Panc1 (cell line): ENCODE measurements around the gene TRAF2. TPM values are rescaled to one million over a fixed set of nuclear protein-coding genes. Genes with fewer than 3 reads are reported as not detected.
A peak's percentile ranks its signal among the peaks of the same experiment; 100 is the strongest.

Source experiments
- ATAC-seq: fragments of 200-7000 bp; cut with Tn5 transposase; 2 replicates; pipeline ENCODE4 v1.9.1; 2020; ENCODE audit warnings: mild to moderate bottlenecking, moderate library complexity
- BruUV-seq: library from RNA; stranded (reverse); fragments of 400-500 nt; replicated peaks from 2 replicates; lab custom pipeline; 2021; lab: Mats Ljungman, UMichigan
- CTCF ChIA-PET: fragments of 300-600 bp; sonication (Branson Sonifier 250); formaldehyde crosslinking; loops from one replicate; lab custom pipeline; 2022; ENCODE audit warnings: antibody characterized with exemption; lab: Charles Lee
- POLR2A ChIA-PET: fragments of 300-600 bp; sonication (Branson Sonifier 250); formaldehyde crosslinking; loops from one replicate; lab custom pipeline; 2022; ENCODE audit warnings: antibody characterized with exemption; lab: Charles Lee
- DNase-seq: peaks from one replicate; pipeline ENCODE4 v3.0.0-alpha.2; 2010; ENCODE audit warnings: low read depth, low spot score
- H3K27ac ChIP-seq: 2 replicates; pipeline ENCODE4 v1.5.1; 2011; ENCODE audit warnings: mild to moderate bottlenecking, low read length, inconsistent platforms
- H3K27me3 ChIP-seq: fragments of 200-500 bp; sonication (Bioruptor generic); 2 replicates; pipeline ENCODE4 v1.6.0; 2014; ENCODE audit warnings: low read length, inconsistent platforms; ENCODE audit not compliant: control insufficient read depth, insufficient read depth
- H3K36me3 ChIP-seq: fragments of 200-500 bp; sonication (Bioruptor generic); 2 replicates; pipeline ENCODE4 v1.5.1; 2014; ENCODE audit warnings: inconsistent platforms, mild to moderate bottlenecking, low read length, moderate library complexity; ENCODE audit not compliant: control insufficient read depth, insufficient read depth
- H3K4me1 ChIP-seq: 2 replicates; pipeline ENCODE4 v1.5.1; 2011; ENCODE audit warnings: inconsistent platforms, mild to moderate bottlenecking, low read length, moderate library complexity; ENCODE audit not compliant: control insufficient read depth, insufficient read depth
- H3K4me3 ChIP-seq, 2 experiments: 2 replicates each; pipeline ENCODE4 v1.5.1; 2011 to 2012; ENCODE audit warnings: low read depth in 2 of 2, low read length in 2 of 2, mild to moderate bottlenecking in 2 of 2, inconsistent platforms in 1 of 2, moderate library complexity in 1 of 2
- H3K9me3 ChIP-seq: fragments of 200-500 bp; sonication (Bioruptor generic); 2 replicates; pipeline ENCODE4 v1.5.1; 2014; ENCODE audit warnings: low read depth, mild to moderate bottlenecking, inconsistent platforms, low read length, moderate library complexity; ENCODE audit not compliant: control insufficient read depth, insufficient read depth
- CTCF ChIP-seq: fragments of 450-650 bp; IDR thresholded peaks from 2 replicates; pipeline ENCODE4 v1.5.1; 2017; ENCODE audit warnings: mild to moderate bottlenecking
- POLR2AphosphoS5 ChIP-seq: IDR thresholded peaks from 2 replicates; pipeline ENCODE4 v1.6.1; 2012; ENCODE audit warnings: mild to moderate bottlenecking, low read depth, low read length, moderate library complexity
- REST ChIP-seq, 2 experiments: IDR thresholded peaks; 2 replicates each; pipeline ENCODE4 v1.6.1; 2011 to 2012; ENCODE audit warnings: low read depth in 2 of 2, control low read depth in 1 of 2, low read length in 1 of 2, mild to moderate bottlenecking in 1 of 2, moderate library complexity in 1 of 2; ENCODE audit not compliant: insufficient read depth in 1 of 2
- SIN3A ChIP-seq: IDR thresholded peaks from 2 replicates; pipeline ENCODE4 v1.6.1; 2012; ENCODE audit warnings: low read depth, mild to moderate bottlenecking, low read length, moderate library complexity, borderline replicate concordance; ENCODE audit not compliant: insufficient read depth
- TCF7L2 ChIP-seq: IDR thresholded peaks from 2 replicates; pipeline ENCODE4 v1.6.1; 2011; ENCODE audit warnings: mild to moderate bottlenecking, low read depth, low read length, inconsistent platforms
- in situ Hi-C: cut with HindIII; loops from 2 replicates; pipeline ENCODE4 v1.10.0; 2016; ENCODE audit warnings: low sequenced_read_pairs, low pct_unique_long_range_greater_than_20kb
- intact Hi-C: fragments of 100-400 bp; cut with micrococcal nuclease; formaldehyde crosslinking; loops from one replicate; pipeline ENCODE4 v1.10.0; 2022; ENCODE audit not compliant: unreplicated experiment
- total RNA-seq: library from RNA; stranded (reverse); gene quantifications from one replicate; pipeline ENCODE4 v1.2.1, GENCODE V29; 2021; ENCODE audit not compliant: unreplicated experiment

The TRAF2 gene
- total RNA-seq, 1 experiment from 2014 or later: 48.7 TPM

- POLR2A ChIA-PET: no interaction called here
- TF ChIP-seq REST (IDR thresholded peaks at IDR 0.05; ENCODE audit: insufficient read depth in 1 of 2, low read depth in 2 of 2, low read length in 1 of 2): no peak
- no peak for TF ChIP-seq SIN3A
- no peak for TF ChIP-seq TCF7L2
- TF ChIP-seq CTCF: no peak
- no peak for TF ChIP-seq POLR2AphosphoS5
- Histone ChIP-seq H3K27me3 (no peaks in the 10 kb centered on the region), H3K4me1 (no peaks in the 10 kb centered on the region), H3K9me3 (no peaks in the 10 kb centered on the region), H3K4me3 (no peak overlapping the region), H3K27ac (no peak overlapping the region), H3K36me3 (peaks cover 4% of the 10 kb centered on the region)
- CTCF ChIA-PET: no interaction called here
- ATAC-seq (peak; percentile 23; the same call in 1 of the 2 replicates), DNase-seq (no peak)
- intact Hi-C loops (no loop called here), in situ Hi-C loops (no loop called here)
- BruUV-seq: no TSS peak
These were observed 42.3 kb downstream of the TRAF2 start for GRCh38 chr9:136928591-136928990.

- in situ Hi-C loops: no loop called here
- Histone ChIP-seq H3K36me3 (peaks cover 2% of the 10 kb centered on the region), H3K27ac (no peak overlapping the region), H3K4me1 (no peaks in the 10 kb centered on the region), H3K27me3 (no peaks in the 10 kb centered on the region), H3K4me3 (no peak overlapping the region), H3K9me3 (no peaks in the 10 kb centered on the region)
- ChIA-PET POLR2A (interaction anchor here (0.6 kb wide), 1 partner anchor 175 kb away, joined by 15 read pairs; no protein-coding TSS in a partner anchor), CTCF (no interaction called here)
- no TSS peak for BruUV-seq
- ATAC-seq: no peak
- intact Hi-C loops: no loop called here
- no peak for TF ChIP-seq REST (IDR thresholded peaks at IDR 0.05; ENCODE audit: insufficient read depth in 1 of 2, low read depth in 2 of 2, low read length in 1 of 2)
- no peak for TF ChIP-seq TCF7L2
- no peak for TF ChIP-seq CTCF
- TF ChIP-seq POLR2AphosphoS5: no peak
- no peak for TF ChIP-seq SIN3A
- DNase-seq: no peak
These were observed 43.7 kb downstream of the TRAF2 start for GRCh38 chr9:136930014-136930413.
